ENCODE measurements around the gene CRBN.

The CRBN gene

GRCh38 chr3:3209057-3209456 lies 29.6 kb upstream of the CRBN start:
- DNase-seq: no peak
- Histone ChIP-seq H3K4me2 (ENCODE audit: low read depth, low read length) (no peak overlapping the region), H3K27ac (ENCODE audit: low read length) (no peak overlapping the region), H3K79me2 (ENCODE audit: low read length) (no peaks in the 10 kb centered on the region), H3F3A (ENCODE audit: insufficient read depth, low read length) (no peaks in the 10 kb centered on the region), H3K4me1 (ENCODE audit: low read length) (no peaks in the 10 kb centered on the region), H3K9me3 (replicated peaks; ENCODE audit: insufficient read depth, low read length) (no peaks in the 10 kb centered on the region), H3K9me2 (replicated peaks; ENCODE audit: insufficient read depth, low read length) (no peaks in the 10 kb centered on the region), H3K27me3 (replicated peaks; ENCODE audit: insufficient read depth, low read length) (no peaks in the 10 kb centered on the region), H4K20me1 (ENCODE audit: insufficient read depth, low read length) (no peaks in the 10 kb centered on the region), H2AFZ (ENCODE audit: low read length) (no peak overlapping the region), H3K36me3 (replicated peaks; ENCODE audit: insufficient read depth, low read length) (no peaks in the 10 kb centered on the region), H3K9ac (ENCODE audit: low read length) (no peak overlapping the region), H3K4me3 (ENCODE audit: low read length) (no peak overlapping the region)
- TF ChIP-seq EZH2phosphoT487 (IDR thresholded peaks at IDR 0.05; ENCODE audit: low read length) (no peak), EZH2 (optimal IDR thresholded peaks at IDR 0.05; ENCODE audit: low read depth, low read length) (no peak), CTCF (IDR thresholded peaks at IDR 0.05; ENCODE audit: low read length) (no peak)

- TF ChIP-seq CTCF (IDR thresholded peaks at IDR 0.05; ENCODE audit: low read length): no peak
- no peak for TF ChIP-seq EZH2phosphoT487 (IDR thresholded peaks at IDR 0.05; ENCODE audit: low read length)
- TF ChIP-seq EZH2 (optimal IDR thresholded peaks at IDR 0.05; ENCODE audit: low read depth, low read length): no peak
- peak overlapping the region; percentile 46; the same call in 1 of the 2 replicates for H3K27ac ChIP-seq (ENCODE audit: low read length)
- H3K4me2 ChIP-seq (ENCODE audit: low read depth, low read length): peak overlapping the region; percentile 65
- H3K9me2 ChIP-seq (replicated peaks; ENCODE audit: insufficient read depth, low read length): no peaks in the 10 kb centered on the region
- peaks cover 14% of the 10 kb centered on the region for H3F3A ChIP-seq (ENCODE audit: insufficient read depth, low read length)
- no peaks in the 10 kb centered on the region for H3K27me3 ChIP-seq (replicated peaks; ENCODE audit: insufficient read depth, low read length)
- peak; percentile 90 for DNase-seq
- H2AFZ ChIP-seq (ENCODE audit: low read length): peak overlapping the region; percentile 35; the same call in 1 of the 2 replicates
- peak overlapping the region; percentile 24; the same call in 1 of the 2 replicates for H3K4me3 ChIP-seq (ENCODE audit: low read length)
- no peaks in the 10 kb centered on the region for H3K9me3 ChIP-seq (replicated peaks; ENCODE audit: insufficient read depth, low read length)
- H3K36me3 ChIP-seq (replicated peaks; ENCODE audit: insufficient read depth, low read length): no peaks in the 10 kb centered on the region
- H3K4me1 ChIP-seq (ENCODE audit: low read length): peaks cover 10% of the 10 kb centered on the region
- no peaks in the 10 kb centered on the region for H3K79me2 ChIP-seq (ENCODE audit: low read length)
- no peaks in the 10 kb centered on the region for H4K20me1 ChIP-seq (ENCODE audit: insufficient read depth, low read length)
- H3K9ac ChIP-seq (ENCODE audit: low read length): no peak overlapping the region
These were observed 22.1 kb upstream of the CRBN start for GRCh38 chr3:3201611-3202010.

GRCh38 chr3:3200632-3201212 lies 21.2 kb upstream of the CRBN start:
- Histone ChIP-seq H3K79me2 (ENCODE audit: low read length) (no peaks in the 10 kb centered on the region), H3K4me1 (ENCODE audit: low read length) (peaks cover 10% of the 10 kb centered on the region), H3K4me2 (ENCODE audit: low read depth, low read length) (peak overlapping the region; percentile 65), H3F3A (ENCODE audit: insufficient read depth, low read length) (peaks cover 14% of the 10 kb centered on the region), H4K20me1 (ENCODE audit: insufficient read depth, low read length) (no peaks in the 10 kb centered on the region), H2AFZ (ENCODE audit: low read length) (no peak overlapping the region), H3K36me3 (replicated peaks; ENCODE audit: insufficient read depth, low read length) (no peaks in the 10 kb centered on the region), H3K4me3 (ENCODE audit: low read length) (no peak overlapping the region), H3K27me3 (replicated peaks; ENCODE audit: insufficient read depth, low read length) (no peaks in the 10 kb centered on the region), H3K9me3 (replicated peaks; ENCODE audit: insufficient read depth, low read length) (no peaks in the 10 kb centered on the region), H3K9me2 (replicated peaks; ENCODE audit: insufficient read depth, low read length) (no peaks in the 10 kb centered on the region), H3K27ac (ENCODE audit: low read length) (no peak overlapping the region), H3K9ac (ENCODE audit: low read length) (no peak overlapping the region)
- TF ChIP-seq CTCF (IDR thresholded peaks at IDR 0.05; ENCODE audit: low read length) (peak; percentile 90), EZH2 (optimal IDR thresholded peaks at IDR 0.05; ENCODE audit: low read depth, low read length) (no peak), EZH2phosphoT487 (IDR thresholded peaks at IDR 0.05; ENCODE audit: low read length) (no peak)
- peak; percentile 87 for DNase-seq

Data from MM.1S (cell line).